ENCODE measurements around the gene KPNB1.

DNA sequence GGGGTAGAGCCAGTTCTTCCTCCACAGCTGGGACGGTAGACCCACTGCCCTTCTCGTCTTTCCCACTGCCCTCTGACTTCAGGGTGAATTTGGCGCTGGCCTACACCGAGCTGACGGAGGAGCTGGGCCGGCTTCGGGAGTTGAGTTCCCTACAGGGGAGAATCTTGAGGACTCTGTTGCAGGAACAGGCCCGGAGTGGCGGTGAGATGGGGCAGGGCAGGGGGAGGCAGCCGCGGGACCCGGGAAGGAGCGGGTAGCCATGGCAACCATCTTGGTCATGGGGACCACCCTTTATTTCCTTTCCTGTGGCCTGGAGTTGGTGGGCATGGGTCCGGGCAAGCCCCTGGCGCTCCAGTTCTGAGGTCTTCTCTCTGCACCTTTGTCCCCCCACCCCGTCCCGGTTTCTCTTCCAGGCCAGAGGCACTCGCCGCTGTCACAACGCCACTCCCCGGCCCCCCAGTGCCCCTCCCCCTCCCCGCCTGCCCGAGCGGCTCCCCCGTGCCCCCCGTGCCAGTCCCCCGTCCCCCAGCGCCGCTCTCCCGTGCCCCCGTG, 58.7 kb downstream of the KPNB1 start:
- TF ChIP-seq, protein P1, sequence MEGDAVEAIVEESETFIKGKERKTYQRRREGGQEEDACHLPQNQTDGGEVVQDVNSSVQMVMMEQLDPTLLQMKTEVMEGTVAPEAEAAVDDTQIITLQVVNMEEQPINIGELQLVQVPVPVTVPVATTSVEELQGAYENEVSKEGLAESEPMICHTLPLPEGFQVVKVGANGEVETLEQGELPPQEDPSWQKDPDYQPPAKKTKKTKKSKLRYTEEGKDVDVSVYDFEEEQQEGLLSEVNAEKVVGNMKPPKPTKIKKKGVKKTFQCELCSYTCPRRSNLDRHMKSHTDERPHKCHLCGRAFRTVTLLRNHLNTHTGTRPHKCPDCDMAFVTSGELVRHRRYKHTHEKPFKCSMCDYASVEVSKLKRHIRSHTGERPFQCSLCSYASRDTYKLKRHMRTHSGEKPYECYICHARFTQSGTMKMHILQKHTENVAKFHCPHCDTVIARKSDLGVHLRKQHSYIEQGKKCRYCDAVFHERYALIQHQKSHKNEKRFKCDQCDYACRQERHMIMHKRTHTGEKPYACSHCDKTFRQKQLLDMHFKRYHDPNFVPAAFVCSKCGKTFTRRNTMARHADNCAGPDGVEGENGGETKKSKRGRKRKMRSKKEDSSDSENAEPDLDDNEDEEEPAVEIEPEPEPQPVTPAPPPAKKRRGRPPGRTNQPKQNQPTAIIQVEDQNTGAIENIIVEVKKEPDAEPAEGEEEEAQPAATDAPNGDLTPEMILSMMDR (IDR thresholded peaks at IDR 0.05), result no peak
- TF ChIP-seq POLR2A (IDR thresholded peaks at IDR 0.05) (no peak), EP300 (IDR thresholded peaks at IDR 0.05) (no peak)

All from tibial nerve (tissue), 4 donors.